ENCODE results near the gene CAMK1D. TPM values are rescaled to one million over a fixed set of nuclear protein-coding genes. Genes with fewer than 3 reads are reported as not detected.

CAMK1D gene
- total and polyA plus RNA-seq, 10 of the 15 experiments (the other 5 are each of a cell fraction or from before 2014, with no cell fraction given): 2.1 to 35.5 (median 14.7) TPM

DNA sequence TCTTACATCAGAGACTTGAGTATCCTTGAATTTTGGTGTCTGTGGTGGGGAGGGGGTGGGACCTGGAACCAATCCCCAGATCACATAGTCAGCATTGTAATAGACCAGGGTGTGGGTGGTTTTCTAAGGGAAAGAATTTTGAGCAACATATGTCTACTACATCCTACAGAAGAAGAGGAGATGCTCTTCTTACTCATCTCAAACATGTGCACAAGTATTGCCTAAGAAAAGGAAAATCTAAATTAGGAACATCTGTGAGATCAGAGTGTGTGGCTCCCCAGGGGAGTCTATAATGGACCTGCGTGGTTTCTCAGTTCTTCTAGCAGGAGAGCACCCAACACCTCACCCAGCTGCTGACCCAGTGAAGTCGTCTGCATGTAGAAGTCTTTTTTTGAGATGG, 503.3 kb downstream of the CAMK1D start:
- WGBS (ENCODE audit: insufficient coverage, insufficient replicate concordance, low lambda C conversion rate, missing lambda C conversion rate): 0% methylated on average over 2 of the region's 2 CpGs
- no peak for FAIRE-seq
- CTCF ChIA-PET: no interaction called here
- Histone ChIP-seq H3K27ac (ENCODE audit: control insufficient read depth, insufficient read depth) (no peak overlapping the region), H4K20me1 (ENCODE audit: control insufficient read depth, insufficient read depth) (no peaks in the 10 kb centered on the region), H3K9me3 (replicated peaks; ENCODE audit: control insufficient read depth, insufficient read depth, low read length) (no peaks in the 10 kb centered on the region), H2AFZ (ENCODE audit: control insufficient read depth, low read depth, low read length) (no peak overlapping the region), H3K4me1 (ENCODE audit: control insufficient read depth, insufficient read depth, low read length) (no peaks in the 10 kb centered on the region), H3K79me2 (ENCODE audit: control insufficient read depth, insufficient read depth, low read length) (no peaks in the 10 kb centered on the region), H3K4me2 (ENCODE audit: control insufficient read depth, insufficient read depth) (no peak overlapping the region), H3K27me3 (replicated peaks in 1 of 2; ENCODE audit: control insufficient read depth in 2 of 2, insufficient read depth in 2 of 2, low read length in 1 of 2) (no peaks in the 10 kb centered on the region), H3K4me3 (no peak overlapping the region), H3K9ac (ENCODE audit: control insufficient read depth, insufficient read depth, low read length) (no peak overlapping the region), H3K36me3 (ENCODE audit: control insufficient read depth in 2 of 2, insufficient read depth in 2 of 2, low read length in 1 of 2) (no peaks in the 10 kb centered on the region)
- intact Hi-C loops (cut with micrococcal nuclease; ENCODE audit: unreplicated experiment): no loop called here
- in situ Hi-C loops (cut with MboI): no loop called here
- POLR2A ChIA-PET: no interaction called here
- RAD21 ChIA-PET (ENCODE audit: unreplicated experiment): no interaction called here
- SMC1A ChIA-PET (ENCODE audit: uncharacterized antibody, unreplicated experiment): no interaction called here
- TF ChIP-seq ZNF207 (IDR thresholded peaks at IDR 0.05; ENCODE audit: borderline replicate concordance) (no peak), SPI1 (IDR thresholded peaks at IDR 0.05; ENCODE audit: borderline replicate concordance, insufficient read depth, low read depth, low read length) (no peak), RUNX3 (IDR thresholded peaks at IDR 0.05; ENCODE audit: low read length) (no peak), MEF2A (IDR thresholded peaks at IDR 0.05; ENCODE audit: insufficient read depth, low read depth, low read length) (0 out of 2 replicates have a peak, but pooled peaks have one; percentile 10)
- no peak for ATAC-seq
- no peak for DNase-seq (ENCODE audit: low read depth, low spot score)
- no TSS peak for BruUV-seq (replicated peaks)

GRCh38 chr10:12854988-12855387, 505.6 kb downstream of the CAMK1D start:
- no peak for ATAC-seq
- no peaks in the 10 kb centered on the region for H4K20me1 ChIP-seq (ENCODE audit: control insufficient read depth, insufficient read depth)
- ChIA-PET CTCF (interaction anchor here (0.6 kb wide), 1 partner anchor 219 kb away, joined by 3 read pairs; no protein-coding TSS in a partner anchor), RAD21 (ENCODE audit: unreplicated experiment) (no interaction called here), POLR2A (no interaction called here), SMC1A (ENCODE audit: uncharacterized antibody, unreplicated experiment) (no interaction called here)
- H3K27ac ChIP-seq (ENCODE audit: control insufficient read depth, insufficient read depth): no peak overlapping the region
- no TSS peak for BruUV-seq (replicated peaks)
- H3K9ac ChIP-seq (ENCODE audit: control insufficient read depth, insufficient read depth, low read length): no peak overlapping the region
- DNase-seq (ENCODE audit: low read depth, low spot score): no peak
- no peaks in the 10 kb centered on the region for H3K79me2 ChIP-seq (ENCODE audit: control insufficient read depth, insufficient read depth, low read length)
- in situ Hi-C loops (cut with MboI) (no loop called here), intact Hi-C loops (cut with micrococcal nuclease; ENCODE audit: unreplicated experiment) (no loop called here)
- no peaks in the 10 kb centered on the region for H3K9me3 ChIP-seq (replicated peaks; ENCODE audit: control insufficient read depth, insufficient read depth, low read length)
- H3K4me3 ChIP-seq: no peak overlapping the region
- 0% methylated on average over 2 of the region's 2 CpGs for WGBS (ENCODE audit: insufficient coverage, insufficient replicate concordance, low lambda C conversion rate, missing lambda C conversion rate)
- no peaks in the 10 kb centered on the region for H3K36me3 ChIP-seq (ENCODE audit: control insufficient read depth in 2 of 2, insufficient read depth in 2 of 2, low read length in 1 of 2)
- H3K4me1 ChIP-seq (ENCODE audit: control insufficient read depth, insufficient read depth, low read length): no peaks in the 10 kb centered on the region
- no peaks in the 10 kb centered on the region for H3K27me3 ChIP-seq (replicated peaks in 1 of 2; ENCODE audit: control insufficient read depth in 2 of 2, insufficient read depth in 2 of 2, low read length in 1 of 2)
- no peak for FAIRE-seq
- no peak overlapping the region for H2AFZ ChIP-seq (ENCODE audit: control insufficient read depth, low read depth, low read length)
- no peak overlapping the region for H3K4me2 ChIP-seq (ENCODE audit: control insufficient read depth, insufficient read depth)
- TF ChIP-seq RAD51 (IDR thresholded peaks at IDR 0.05) (no peak), PAX5 (IDR thresholded peaks at IDR 0.05; ENCODE audit: borderline replicate concordance, low read depth, low read length) (no peak), TCF12 (IDR thresholded peaks at IDR 0.05; ENCODE audit: low read depth, low read length) (no peak), PKNOX1 (IDR thresholded peaks at IDR 0.05) (no peak), ZNF217 (IDR thresholded peaks at IDR 0.05) (no peak), STAT1 (conservative IDR thresholded peaks at IDR 0.05) (no peak), CBX5 (IDR thresholded peaks at IDR 0.05; ENCODE audit: low read depth) (no peak), REST (IDR thresholded peaks at IDR 0.05; ENCODE audit: low read depth, low read length) (no peak), SMC3 (IDR thresholded peaks at IDR 0.05; ENCODE audit: borderline replicate concordance, low read length) (no peak)
- TF ChIP-seq, protein P1, sequence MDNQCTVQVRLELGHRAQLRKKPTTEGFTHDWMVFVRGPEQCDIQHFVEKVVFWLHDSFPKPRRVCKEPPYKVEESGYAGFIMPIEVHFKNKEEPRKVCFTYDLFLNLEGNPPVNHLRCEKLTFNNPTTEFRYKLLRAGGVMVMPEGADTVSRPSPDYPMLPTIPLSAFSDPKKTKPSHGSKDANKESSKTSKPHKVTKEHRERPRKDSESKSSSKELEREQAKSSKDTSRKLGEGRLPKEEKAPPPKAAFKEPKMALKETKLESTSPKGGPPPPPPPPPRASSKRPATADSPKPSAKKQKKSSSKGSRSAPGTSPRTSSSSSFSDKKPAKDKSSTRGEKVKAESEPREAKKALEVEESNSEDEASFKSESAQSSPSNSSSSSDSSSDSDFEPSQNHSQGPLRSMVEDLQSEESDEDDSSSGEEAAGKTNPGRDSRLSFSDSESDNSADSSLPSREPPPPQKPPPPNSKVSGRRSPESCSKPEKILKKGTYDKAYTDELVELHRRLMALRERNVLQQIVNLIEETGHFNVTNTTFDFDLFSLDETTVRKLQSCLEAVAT (IDR thresholded peaks at IDR 0.05): no peak

Data from GM12878 (cell line).